IPS-15b (cell line): ENCODE results near the gene MEF2B.
"Not testable (repeated sequence)": the region's sequence is repeated elsewhere in the genome, so short reads cannot be mapped to it uniquely, and the experiment has no call there.

Experiments used
- H3K27me3 ChIP-seq: one replicate; pipeline ENCODE4 v1.6.1; 2013; ENCODE audit warnings: low read length; ENCODE audit not compliant: control insufficient read depth, insufficient read depth
- H3K36me3 ChIP-seq: one replicate; pipeline ENCODE4 v1.6.1; 2013; ENCODE audit warnings: low read length; ENCODE audit not compliant: control insufficient read depth, insufficient read depth
- H3K4me1 ChIP-seq: one replicate; pipeline ENCODE4 v1.6.1; 2013; ENCODE audit warnings: mild to moderate bottlenecking, low read length; ENCODE audit not compliant: control insufficient read depth, insufficient read depth
- H3K4me3 ChIP-seq: one replicate; pipeline ENCODE4 v1.5.1; 2013; ENCODE audit warnings: low read depth, low read length
- H3K9ac ChIP-seq: one replicate; pipeline ENCODE4 v1.6.1; 2013; ENCODE audit warnings: low read depth, mild to moderate bottlenecking, low read length
- H3K9me3 ChIP-seq: one replicate; pipeline ENCODE4 v1.6.1; 2013; ENCODE audit warnings: mild to moderate bottlenecking, low read length; ENCODE audit not compliant: control insufficient read depth, insufficient read depth

Gene MEF2B

GRCh38 chr19:19191768-19192077 lies 21.7 kb upstream of the MEF2B start:
- peaks cover 4% of the 10 kb centered on the region for H3K36me3 ChIP-seq

GRCh38 chr19:19186742-19187141 lies 16.7 kb upstream of the MEF2B start:
- no peak overlapping the region for H3K4me3 ChIP-seq
- no peak overlapping the region for H3K9ac ChIP-seq

More at GRCh38 chr19:19191768-19192077, 21.7 kb upstream of the MEF2B start:
- H3K4me3 ChIP-seq = peak overlapping the region; percentile 99
- H3K4me1 ChIP-seq = no peaks in the 10 kb centered on the region
- H3K9me3 ChIP-seq = no peaks in the 10 kb centered on the region
- H3K9ac ChIP-seq = peak overlapping the region; percentile 95
- no peaks in the 10 kb centered on the region for H3K27me3 ChIP-seq

GRCh38 chr19:19185853-19186740 lies 16.0 kb upstream of the MEF2B start:
- Histone ChIP-seq H3K36me3 (peaks cover 15% of the 10 kb centered on the region), H3K27me3 (no peaks in the 10 kb centered on the region), H3K9me3 (no peaks in the 10 kb centered on the region), H3K9ac (no peak overlapping the region), H3K4me3 (no peak overlapping the region), H3K4me1 (no peaks in the 10 kb centered on the region)

More at GRCh38 chr19:19186742-19187141, 16.7 kb upstream of the MEF2B start:
- H3K9me3 ChIP-seq = no peaks in the 10 kb centered on the region
- H3K27me3 ChIP-seq = no peaks in the 10 kb centered on the region
- no peaks in the 10 kb centered on the region for H3K4me1 ChIP-seq
- H3K36me3 ChIP-seq = peaks cover 13% of the 10 kb centered on the region

- H3K9ac ChIP-seq = no peak overlapping the region
- peaks cover 15% of the 10 kb centered on the region for H3K36me3 ChIP-seq
- no peaks in the 10 kb centered on the region for H3K4me1 ChIP-seq
- H3K27me3 ChIP-seq = no peaks in the 10 kb centered on the region
- H3K9me3 ChIP-seq = no peaks in the 10 kb centered on the region
- H3K4me3 ChIP-seq = no peak overlapping the region
Observed at GRCh38 chr19:19181488-19181998, 11.5 kb upstream of the MEF2B start.

- H3K9me3 ChIP-seq = no peaks in the 10 kb centered on the region
- H3K27me3 ChIP-seq = no peaks in the 10 kb centered on the region
- no peak overlapping the region for H3K4me3 ChIP-seq
- peaks cover 13% of the 10 kb centered on the region for H3K36me3 ChIP-seq
- no peaks in the 10 kb centered on the region for H3K4me1 ChIP-seq
- H3K9ac ChIP-seq = no peak overlapping the region
Observed at GRCh38 chr19:19179548-19180441, 9.7 kb upstream of the MEF2B start.

GRCh38 chr19:19176950-19177349 lies 6.9 kb upstream of the MEF2B start:
- peaks cover 6% of the 10 kb centered on the region for H3K36me3 ChIP-seq
- peaks cover 3% of the 10 kb centered on the region for H3K4me1 ChIP-seq
- H3K4me3 ChIP-seq = no peak overlapping the region
- H3K9me3 ChIP-seq = no peaks in the 10 kb centered on the region
- no peak overlapping the region for H3K9ac ChIP-seq
- H3K27me3 ChIP-seq = no peaks in the 10 kb centered on the region

- not testable (repeated sequence) for H3K4me1 ChIP-seq, H3K4me3 ChIP-seq, H3K36me3 ChIP-seq, H3K9ac ChIP-seq, H3K9me3 ChIP-seq
- H3K27me3 ChIP-seq = peaks cover 20% of the 10 kb centered on the region
Observed at GRCh38 chr19:19173243-19173642, 3.2 kb upstream of the MEF2B start.

GRCh38 chr19:19171821-19172532 lies 1.9 kb upstream of the MEF2B start:
- Histone ChIP-seq H3K9me3 (no peaks in the 10 kb centered on the region), H3K4me3 (no peak overlapping the region), H3K4me1 (peaks cover 8% of the 10 kb centered on the region), H3K36me3 (no peaks in the 10 kb centered on the region), H3K27me3 (peaks cover 23% of the 10 kb centered on the region), H3K9ac (no peak overlapping the region)

GRCh38 chr19:19170873-19171672 lies 1.0 kb upstream of the MEF2B start:
- peaks cover 23% of the 10 kb centered on the region for H3K27me3 ChIP-seq
- H3K9me3 ChIP-seq = no peaks in the 10 kb centered on the region
- no peak overlapping the region for H3K9ac ChIP-seq
- H3K4me1 ChIP-seq = peaks cover 8% of the 10 kb centered on the region
- peak overlapping the region; percentile 53 for H3K4me3 ChIP-seq
- H3K36me3 ChIP-seq = no peaks in the 10 kb centered on the region

- Histone ChIP-seq H3K4me1 (peaks cover 8% of the 10 kb centered on the region), H3K27me3 (peaks cover 23% of the 10 kb centered on the region), H3K36me3 (no peaks in the 10 kb centered on the region), H3K9ac (no peak overlapping the region), H3K9me3 (no peaks in the 10 kb centered on the region), H3K4me3 (peak overlapping the region; percentile 49)
Observed at GRCh38 chr19:19169236-19170052, 619 bp downstream of the MEF2B start.
